ENCODE data around the gene CORO2B. TPM values are rescaled to one million over a fixed set of nuclear protein-coding genes. Genes with fewer than 3 reads are reported as not detected.

The CORO2B gene
- total and polyA plus RNA-seq, 2 experiments from 2014 or later = 1.6 to 4.6 TPM

GRCh38 chr15:68572309-68572708 lies 6.5 kb upstream of the CORO2B start:
- ATAC-seq = no peak
- no peak overlapping the region for H3K27ac ChIP-seq (ENCODE audit: low read depth)
- peak overlapping the region; percentile 11; the same call in 1 of the 3 replicates for H3K4me3 Mint-ChIP-seq

More at GRCh38 chr15:68572309-68572708, 6.5 kb upstream of the CORO2B start:
- Histone ChIP-seq H3K36me3 (ENCODE audit: insufficient read depth) (no peaks in the 10 kb centered on the region), H3K9me2 (ENCODE audit: insufficient read depth) (no peaks in the 10 kb centered on the region), H3K27me3 (ENCODE audit: insufficient read depth) (peaks cover 17% of the 10 kb centered on the region), H3K4me1 (ENCODE audit: insufficient read depth) (peaks cover 59% of the 10 kb centered on the region), H3K79me2 (replicated peaks; ENCODE audit: insufficient read depth) (no peaks in the 10 kb centered on the region), H3K4me2 (peak overlapping the region; percentile 0), H3F3A (replicated peaks; ENCODE audit: low read depth) (no peaks in the 10 kb centered on the region), H4K20me1 (replicated peaks; ENCODE audit: insufficient read depth) (no peaks in the 10 kb centered on the region), H3K4me3 (no peak overlapping the region), H2AFZ (no peak overlapping the region)
- no peak overlapping the region for H3K27ac Mint-ChIP-seq
- TF ChIP-seq JUNB (IDR thresholded peaks at IDR 0.05; ENCODE audit: unreplicated experiment) (no peak), EZH2phosphoT487 (IDR thresholded peaks at IDR 0.05; ENCODE audit: unreplicated experiment) (no peak), CREB1 (CRISPR knock-in tag; IDR thresholded peaks at IDR 0.05; ENCODE audit: low read depth) (no peak), ZNF114 (CRISPR knock-in tag; IDR thresholded peaks at IDR 0.05) (no peak), REST (IDR thresholded peaks at IDR 0.05; ENCODE audit: unreplicated experiment) (no peak), CTCF (conservative IDR thresholded peaks at IDR 0.05; ENCODE audit: low read depth in 2 of 2) (no peak), ZNF462 (CRISPR knock-in tag; IDR thresholded peaks at IDR 0.05) (no peak), STAT1 (IDR thresholded peaks at IDR 0.05; ENCODE audit: unreplicated experiment) (no peak), ZNF331 (CRISPR knock-in tag; IDR thresholded peaks at IDR 0.05; ENCODE audit: low read depth) (no peak), POLR2AphosphoS5 (IDR thresholded peaks at IDR 0.05; ENCODE audit: low read depth) (no peak), NANOG (IDR thresholded peaks at IDR 0.05; ENCODE audit: borderline replicate concordance) (no peak), ETS1 (IDR thresholded peaks at IDR 0.05) (no peak), EZH2 (IDR thresholded peaks at IDR 0.05; ENCODE audit: low read depth, unreplicated experiment) (no peak)
- peaks cover 21% of the 10 kb centered on the region for H3K27me3 Mint-ChIP-seq (ENCODE audit: insufficient read depth, low read depth, poor library complexity)
- no peaks in the 10 kb centered on the region for H3K9me3 Mint-ChIP-seq
- peaks cover 64% of the 10 kb centered on the region for H3K4me1 Mint-ChIP-seq
- H3K36me3 Mint-ChIP-seq (ENCODE audit: low read depth) = no peaks in the 10 kb centered on the region
- DNase-seq (ENCODE audit: low spot score) = no peak

All from GM23338 (cell line).